ENCODE results near the gene CYP2D6.

The CYP2D6 gene

DNA sequence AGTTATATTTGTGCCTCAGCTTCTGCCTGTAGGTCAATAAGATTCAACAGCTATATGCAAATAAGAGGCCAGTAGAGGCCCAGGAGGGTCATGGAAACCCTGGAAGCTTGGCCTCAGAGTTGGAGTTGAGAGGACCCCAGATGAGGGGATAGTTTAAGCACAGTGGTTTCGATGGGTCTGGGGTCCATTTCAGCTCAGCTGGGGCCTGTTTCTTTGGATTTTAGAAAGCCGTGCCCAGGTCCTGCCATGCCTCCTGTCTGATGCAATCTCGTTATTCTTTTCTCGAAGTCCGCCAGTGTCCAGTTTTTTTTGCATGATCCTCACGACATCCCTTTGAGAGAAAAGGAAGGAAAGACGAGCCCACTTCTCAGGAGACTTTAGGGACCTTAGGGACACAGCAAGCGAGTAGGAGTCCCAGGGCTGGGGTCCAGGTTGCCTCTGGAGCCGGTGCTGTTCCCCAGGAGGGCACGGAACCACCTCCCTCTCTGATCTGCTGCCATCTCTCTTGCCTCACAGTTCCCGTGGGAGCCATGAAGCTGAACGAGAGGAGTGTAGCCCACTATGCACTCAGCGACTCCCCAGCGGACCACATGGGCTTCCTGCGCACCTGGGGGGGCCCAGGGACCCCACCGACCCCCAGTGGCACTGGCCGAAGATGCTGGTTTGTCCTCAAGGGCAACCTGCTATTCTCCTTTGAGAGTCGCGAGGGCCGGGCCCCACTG lies 53.7 kb downstream of the CYP2D6 start:
- peaks cover under 1% of the 10 kb centered on the region for H3K4me1 ChIP-seq (ENCODE audit: low read depth, poor library complexity, severe bottlenecking)
- H3K27ac ChIP-seq, result no peak overlapping the region

More for the DNA sequence above, 53.7 kb downstream of the CYP2D6 start:
- H3K4me3 ChIP-seq (IDR thresholded peaks at IDR 0.05; ENCODE audit: insufficient read depth, low read depth, low read length), result no peak overlapping the region
- H3K9ac ChIP-seq, result no peak overlapping the region
- H3K79me2 ChIP-seq (ENCODE audit: insufficient read depth, low read depth), result peaks cover 11% of the 10 kb centered on the region; the same call in 1 of the 2 replicates
- no peak overlapping the region for H3K4me2 ChIP-seq
- no peaks in the 10 kb centered on the region for H3K27me3 ChIP-seq (ENCODE audit: insufficient read depth, low read depth)
- no peaks in the 10 kb centered on the region for H3K36me3 ChIP-seq (ENCODE audit: insufficient read depth)
- H2AFZ ChIP-seq (ENCODE audit: low read depth), result no peak overlapping the region
- no peaks in the 10 kb centered on the region for H4K20me1 ChIP-seq (ENCODE audit: insufficient read depth)
- TF ChIP-seq, protein P1, sequence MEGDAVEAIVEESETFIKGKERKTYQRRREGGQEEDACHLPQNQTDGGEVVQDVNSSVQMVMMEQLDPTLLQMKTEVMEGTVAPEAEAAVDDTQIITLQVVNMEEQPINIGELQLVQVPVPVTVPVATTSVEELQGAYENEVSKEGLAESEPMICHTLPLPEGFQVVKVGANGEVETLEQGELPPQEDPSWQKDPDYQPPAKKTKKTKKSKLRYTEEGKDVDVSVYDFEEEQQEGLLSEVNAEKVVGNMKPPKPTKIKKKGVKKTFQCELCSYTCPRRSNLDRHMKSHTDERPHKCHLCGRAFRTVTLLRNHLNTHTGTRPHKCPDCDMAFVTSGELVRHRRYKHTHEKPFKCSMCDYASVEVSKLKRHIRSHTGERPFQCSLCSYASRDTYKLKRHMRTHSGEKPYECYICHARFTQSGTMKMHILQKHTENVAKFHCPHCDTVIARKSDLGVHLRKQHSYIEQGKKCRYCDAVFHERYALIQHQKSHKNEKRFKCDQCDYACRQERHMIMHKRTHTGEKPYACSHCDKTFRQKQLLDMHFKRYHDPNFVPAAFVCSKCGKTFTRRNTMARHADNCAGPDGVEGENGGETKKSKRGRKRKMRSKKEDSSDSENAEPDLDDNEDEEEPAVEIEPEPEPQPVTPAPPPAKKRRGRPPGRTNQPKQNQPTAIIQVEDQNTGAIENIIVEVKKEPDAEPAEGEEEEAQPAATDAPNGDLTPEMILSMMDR (conservative IDR thresholded peaks at IDR 0.05; ENCODE audit: low read depth, low read length), result no peak

Measured in KMS-11 (cell line).